AG09319 (cell line): ENCODE measurements around the gene CCSER2.

Source experiments
- DNase-seq: peaks from one replicate; pipeline ENCODE4 v3.0.0-alpha.2; 2010; ENCODE audit warnings: low read depth; ENCODE audit errors: extremely low read depth
- TF ChIP-seq, protein P1 (sequence below): IDR thresholded peaks from 2 replicates; pipeline ENCODE4 v1.5.1; 2011; ENCODE audit warnings: low read depth, mild to moderate bottlenecking, inconsistent platforms, low read length, moderate library complexity

The CCSER2 gene

DNA sequence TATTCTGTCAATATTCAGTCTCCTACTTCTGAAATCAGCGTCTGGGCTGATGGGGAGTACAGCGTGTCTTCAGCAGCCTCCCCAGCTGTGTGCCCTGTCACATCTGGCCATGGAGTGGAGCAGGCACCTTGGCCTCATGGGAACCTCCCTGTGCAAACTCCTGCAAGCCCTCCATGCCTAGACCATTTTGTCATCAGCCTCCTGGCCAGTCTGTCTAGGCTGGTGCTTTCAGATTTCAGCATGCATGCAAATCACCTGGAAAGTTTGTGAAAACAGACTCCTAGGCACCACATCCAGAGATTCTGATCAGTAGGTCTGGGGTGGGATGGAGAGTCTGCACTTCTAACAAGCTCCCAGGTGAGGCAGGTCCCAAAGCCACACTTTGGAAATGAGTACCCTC, 26.2 kb upstream of the CCSER2 start:
- TF ChIP-seq, protein P1, sequence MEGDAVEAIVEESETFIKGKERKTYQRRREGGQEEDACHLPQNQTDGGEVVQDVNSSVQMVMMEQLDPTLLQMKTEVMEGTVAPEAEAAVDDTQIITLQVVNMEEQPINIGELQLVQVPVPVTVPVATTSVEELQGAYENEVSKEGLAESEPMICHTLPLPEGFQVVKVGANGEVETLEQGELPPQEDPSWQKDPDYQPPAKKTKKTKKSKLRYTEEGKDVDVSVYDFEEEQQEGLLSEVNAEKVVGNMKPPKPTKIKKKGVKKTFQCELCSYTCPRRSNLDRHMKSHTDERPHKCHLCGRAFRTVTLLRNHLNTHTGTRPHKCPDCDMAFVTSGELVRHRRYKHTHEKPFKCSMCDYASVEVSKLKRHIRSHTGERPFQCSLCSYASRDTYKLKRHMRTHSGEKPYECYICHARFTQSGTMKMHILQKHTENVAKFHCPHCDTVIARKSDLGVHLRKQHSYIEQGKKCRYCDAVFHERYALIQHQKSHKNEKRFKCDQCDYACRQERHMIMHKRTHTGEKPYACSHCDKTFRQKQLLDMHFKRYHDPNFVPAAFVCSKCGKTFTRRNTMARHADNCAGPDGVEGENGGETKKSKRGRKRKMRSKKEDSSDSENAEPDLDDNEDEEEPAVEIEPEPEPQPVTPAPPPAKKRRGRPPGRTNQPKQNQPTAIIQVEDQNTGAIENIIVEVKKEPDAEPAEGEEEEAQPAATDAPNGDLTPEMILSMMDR = no peak
- no peak for DNase-seq

DNA sequence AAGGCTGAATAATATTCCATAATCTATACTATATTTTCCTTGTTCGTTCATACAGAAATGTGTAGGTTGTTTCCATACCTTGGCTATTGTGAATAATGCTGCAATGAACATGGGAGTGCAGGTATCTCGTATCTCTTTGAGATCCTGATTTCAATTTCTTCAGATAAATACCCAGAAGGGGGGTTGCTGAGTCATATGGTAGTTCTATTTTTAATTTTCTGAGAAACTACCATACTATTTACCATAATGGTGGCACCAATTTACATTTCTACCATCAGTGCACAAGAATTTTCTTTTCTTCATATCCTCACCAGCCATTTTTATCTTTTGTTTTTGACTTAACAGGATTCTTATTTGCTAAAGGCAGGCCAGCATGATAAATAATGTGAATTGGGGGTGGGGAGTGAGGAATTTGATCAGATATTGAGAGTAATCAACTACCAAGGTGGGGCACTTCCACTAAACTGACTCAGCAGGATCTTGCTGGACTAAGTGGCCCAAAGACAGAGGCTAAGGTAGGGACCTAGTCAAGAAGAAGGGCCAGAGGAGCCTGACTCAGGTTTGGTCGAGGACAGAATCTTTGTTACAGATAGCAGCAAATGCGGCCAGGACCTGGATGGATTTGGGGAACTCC, 21.5 kb upstream of the CCSER2 start:
- TF ChIP-seq, protein P1 = no peak
- DNase-seq = no peak

DNA sequence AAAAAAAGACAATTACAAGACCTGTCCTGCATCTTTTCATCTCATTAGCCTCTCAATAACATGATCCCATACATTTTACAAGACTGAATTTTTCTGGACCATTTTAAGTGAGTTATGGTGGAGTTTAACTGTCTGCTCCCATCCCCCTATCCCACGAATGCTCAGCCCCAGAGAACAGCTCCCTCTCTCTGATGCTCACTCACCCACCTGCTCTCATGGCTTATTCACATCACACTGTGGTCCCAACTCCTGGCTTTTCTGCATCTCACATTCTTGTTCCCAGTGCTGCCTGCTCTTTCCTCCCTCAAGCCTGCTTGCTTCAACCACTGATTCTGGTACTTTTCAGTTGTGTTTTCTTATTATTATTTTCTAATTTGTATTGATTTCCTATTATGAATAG, 20.4 kb upstream of the CCSER2 start:
- no peak for DNase-seq
- TF ChIP-seq, protein P1 = no peak

DNA sequence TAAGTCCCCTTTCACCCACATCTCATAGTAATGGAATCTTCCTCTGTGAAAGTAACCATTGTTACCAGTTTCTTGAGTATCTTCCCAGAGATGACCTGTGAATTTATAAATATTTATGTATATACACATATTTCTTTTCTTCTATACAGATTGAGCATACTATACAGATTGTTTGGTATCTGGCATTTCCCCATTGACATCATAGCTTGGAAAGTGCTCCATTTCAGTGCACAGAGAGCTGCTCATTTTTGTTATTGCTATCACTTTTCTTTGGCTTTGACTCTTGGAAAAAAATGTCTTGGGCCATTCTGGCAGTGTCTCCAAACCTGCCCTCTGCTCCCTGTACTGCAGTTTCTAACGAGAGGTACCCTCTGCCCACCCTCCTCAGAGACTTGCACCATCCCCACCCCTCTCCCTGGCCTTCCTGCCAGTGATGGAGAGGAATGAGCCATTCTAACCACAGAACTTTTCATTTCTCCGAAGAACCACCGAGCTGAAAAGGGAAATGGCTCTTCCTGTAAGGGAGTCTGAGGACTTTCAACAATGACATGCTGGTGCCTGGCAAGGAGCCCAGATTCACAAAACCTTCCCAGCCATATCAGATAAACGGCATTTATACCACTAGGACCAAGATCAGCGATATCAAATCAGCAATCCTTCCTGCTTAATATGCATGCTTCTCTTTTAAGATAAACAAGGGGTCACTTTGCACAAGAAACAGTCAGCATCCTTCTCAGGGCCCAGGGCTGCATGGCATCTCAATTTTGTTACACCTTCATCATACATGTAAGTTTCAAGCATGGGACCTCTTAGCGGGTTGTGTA, 19.7 kb upstream of the CCSER2 start:
- DNase-seq = no peak
- TF ChIP-seq, protein P1 = no peak

DNA sequence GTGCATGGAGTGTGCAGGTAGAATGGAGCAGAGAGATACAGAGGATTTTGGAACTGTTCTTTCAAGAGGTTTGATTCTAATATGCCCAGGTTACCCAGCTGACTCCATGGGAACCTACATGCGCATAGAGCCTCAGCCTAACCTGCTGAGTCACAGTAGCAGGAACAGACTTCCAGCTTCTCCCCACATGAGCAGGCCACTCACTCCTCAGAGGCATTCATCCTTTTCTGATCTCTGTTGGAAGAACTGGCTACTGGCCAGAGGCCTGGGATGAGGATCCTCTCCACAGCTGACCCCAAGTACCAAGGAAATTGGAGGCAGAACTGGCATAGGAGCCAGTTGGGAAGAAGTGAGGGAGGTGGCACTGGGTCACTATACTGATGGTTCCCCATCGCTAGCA, 17.9 kb upstream of the CCSER2 start:
- TF ChIP-seq, protein P1 = no peak
- DNase-seq = no peak

DNA sequence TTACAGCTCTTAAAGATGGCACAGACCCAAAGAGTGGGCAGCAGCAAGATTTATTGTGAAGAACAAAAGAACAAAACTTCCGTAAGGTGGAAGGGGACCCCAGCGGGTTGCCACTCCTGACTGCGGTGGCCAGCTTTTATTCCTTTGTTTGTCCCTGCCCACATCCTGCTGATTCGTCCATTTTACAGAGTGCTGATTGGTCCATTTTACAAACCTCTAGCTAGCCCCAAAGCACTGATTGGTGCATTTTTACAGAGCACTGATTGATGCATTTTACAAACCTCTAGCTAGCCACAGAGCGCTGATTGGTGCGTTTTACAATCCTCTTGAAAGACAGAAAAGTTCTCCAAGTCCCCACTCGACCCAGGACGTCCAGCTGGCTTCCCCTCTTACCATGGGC, 16.8 kb upstream of the CCSER2 start:
- TF ChIP-seq, protein P1 = no peak
- DNase-seq = no peak

DNA sequence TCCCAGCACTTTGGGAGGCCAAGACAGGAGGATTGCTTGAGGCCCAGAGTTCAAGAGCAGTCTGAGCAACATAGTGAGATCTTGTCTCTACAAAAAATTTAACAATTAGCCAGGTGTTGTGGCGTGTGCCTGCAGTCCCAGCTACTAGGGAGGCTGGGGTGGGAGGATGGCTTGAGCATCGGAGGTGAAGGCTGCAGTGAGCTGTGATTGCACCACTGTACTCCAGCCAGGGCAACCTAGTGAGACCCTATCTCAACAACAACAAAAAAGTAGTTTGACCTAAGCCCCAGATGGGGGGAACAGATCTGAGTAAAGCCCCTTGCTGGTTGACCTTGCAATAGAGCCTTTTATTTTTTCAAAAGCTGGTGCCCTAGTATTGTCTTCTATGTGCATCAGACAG, 15.6 kb upstream of the CCSER2 start:
- DNase-seq = no peak
- TF ChIP-seq, protein P1 = no peak
